Subcutaneous abdominal adipose tissue (tissue), 5 donors: ENCODE data around the gene CA5A.
"Not testable (repeated sequence)": the region's sequence is repeated elsewhere in the genome, so short reads cannot be mapped to it uniquely, and the experiment has no call there.

Source experiments
- H3K27ac ChIP-seq: one replicate; pipeline ENCODE4 v1.7.0; 2013; ENCODE audit warnings: low read depth, mild to moderate bottlenecking, inconsistent platforms, low read length, moderate library complexity
- H3K27me3 ChIP-seq, 5 donors: one replicate each; pipeline ENCODE4 v1.7.0; 2013; ENCODE audit warnings: low read length in 5 of 5, inconsistent platforms in 1 of 5; ENCODE audit not compliant: control insufficient read depth in 5 of 5, insufficient read depth in 4 of 5
- H3K36me3 ChIP-seq, 5 donors: one replicate each; pipeline ENCODE4 v1.7.0; 2013; ENCODE audit warnings: low read length in 5 of 5; ENCODE audit not compliant: control insufficient read depth in 5 of 5, insufficient read depth in 5 of 5
- H3K4me1 ChIP-seq, 5 donors: one replicate each; pipeline ENCODE4 v1.7.0; 2013; ENCODE audit warnings: low read length in 5 of 5, mild to moderate bottlenecking in 3 of 5, moderate library complexity in 1 of 5; ENCODE audit not compliant: control insufficient read depth in 5 of 5, insufficient read depth in 5 of 5
- H3K4me3 ChIP-seq, 5 donors: one replicate each; pipeline ENCODE4 v1.7.0; 2013; ENCODE audit warnings: low read length in 5 of 5, low read depth in 1 of 5
- H3K9ac ChIP-seq, 5 donors: one replicate each; pipeline ENCODE4 v1.7.0; 2013; ENCODE audit warnings: low read length in 5 of 5, mild to moderate bottlenecking in 4 of 5, moderate library complexity in 3 of 5
- H3K9me3 ChIP-seq, 5 donors: one replicate each; pipeline ENCODE4 v1.7.0; 2013; ENCODE audit warnings: low read length in 5 of 5; ENCODE audit not compliant: control insufficient read depth in 5 of 5
- donor health status: healthy.
- donor health status: healthy.
- donor health status: healthy.
- donor health status: healthy.
- donor health status: healthy.

CA5A gene

DNA sequence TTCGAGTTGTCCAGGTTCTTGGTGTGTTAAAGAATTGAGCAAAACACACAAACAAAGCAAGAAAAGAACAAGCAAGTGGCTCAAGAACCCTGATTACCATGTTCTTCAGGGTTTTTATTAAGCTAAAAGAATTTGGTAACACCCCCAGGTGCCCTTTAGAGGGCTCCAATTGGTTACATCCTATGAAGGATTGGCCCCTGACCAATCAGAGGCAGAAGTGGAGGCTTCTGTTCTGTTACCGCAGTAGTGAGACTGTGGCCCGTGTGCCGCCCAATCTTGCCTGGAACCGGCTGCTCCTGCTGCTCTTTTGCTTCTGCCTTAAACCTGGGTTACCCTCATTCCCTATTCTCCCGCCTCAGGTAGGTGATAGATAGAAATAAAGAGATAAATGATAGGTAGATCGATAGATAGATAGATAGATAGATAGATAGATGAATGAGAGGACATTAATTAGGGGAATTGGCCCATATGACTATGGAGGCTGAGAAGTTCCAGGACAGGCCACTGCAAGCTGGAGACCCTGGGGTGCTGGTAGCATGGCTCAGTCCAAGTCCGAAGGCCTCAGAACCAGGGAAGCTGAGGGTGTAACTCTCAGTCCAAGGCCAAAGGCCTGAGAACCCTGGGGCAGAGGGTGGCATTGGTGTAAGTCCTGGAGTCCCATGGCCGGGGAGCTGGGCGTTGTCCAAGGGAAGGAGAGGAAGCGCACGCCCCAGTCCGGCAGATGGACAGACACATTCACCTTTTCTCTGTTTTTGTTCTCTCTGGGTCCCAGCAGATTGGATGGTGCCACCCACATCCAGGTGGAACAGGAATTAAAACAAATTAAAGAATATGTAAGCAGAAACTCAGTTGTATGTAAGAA is 3.5 kb upstream of the CA5A start:
- Histone ChIP-seq H3K27ac (no peak overlapping the region), H3K4me1 (peaks cover 0 to under 1% (median 0%) of the 10 kb centered on the region in 5 donors), H3K27me3 (no peaks in the 10 kb centered on the region), H3K4me3 (no peak overlapping the region), H3K9ac (no peak overlapping the region), H3K36me3 (no peaks in the 10 kb centered on the region), H3K9me3 (no peaks in the 10 kb centered on the region)

GRCh38 chr16:87938412-87938949 is 2.2 kb upstream of the CA5A start:
- no peak overlapping the region for H3K27ac ChIP-seq
- H3K4me1 ChIP-seq = no peaks in the 10 kb centered on the region
- H3K27me3 ChIP-seq = no peaks in the 10 kb centered on the region
- no peak overlapping the region for H3K9ac ChIP-seq
- H3K4me3 ChIP-seq = no peak overlapping the region
- H3K36me3 ChIP-seq = no peaks in the 10 kb centered on the region
- no peaks in the 10 kb centered on the region for H3K9me3 ChIP-seq

- H3K27ac ChIP-seq, H3K36me3 ChIP-seq, H3K27me3 ChIP-seq, H3K9me3 ChIP-seq, H3K4me3 ChIP-seq, H3K9ac ChIP-seq, H3K4me1 ChIP-seq: not testable (repeated sequence)
These were observed 858 bp upstream of the CA5A start for GRCh38 chr16:87937231-87937542.

GRCh38 chr16:87936016-87936374 is 334 bp downstream of the CA5A start:
- H3K9ac ChIP-seq, H3K27ac ChIP-seq, H3K36me3 ChIP-seq, H3K4me3 ChIP-seq, H3K4me1 ChIP-seq, H3K27me3 ChIP-seq, H3K9me3 ChIP-seq: not testable (repeated sequence)

GRCh38 chr16:87934752-87935425 is 1.4 kb downstream of the CA5A start:
- not testable (repeated sequence) for H3K4me1 ChIP-seq, H3K4me3 ChIP-seq, H3K9me3 ChIP-seq, H3K9ac ChIP-seq, H3K27ac ChIP-seq, H3K36me3 ChIP-seq, H3K27me3 ChIP-seq

GRCh38 chr16:87933140-87933495 is 3.2 kb downstream of the CA5A start:
- no peak overlapping the region for H3K27ac ChIP-seq
- H3K4me1 ChIP-seq = no peaks in the 10 kb centered on the region
- H3K4me3 ChIP-seq = no peak overlapping the region
- no peaks in the 10 kb centered on the region for H3K36me3 ChIP-seq
- no peaks in the 10 kb centered on the region for H3K9me3 ChIP-seq
- no peak overlapping the region for H3K9ac ChIP-seq
- H3K27me3 ChIP-seq = peaks cover 0 to 6% (median 0%) of the 10 kb centered on the region in 5 donors

- not testable (repeated sequence) for H3K9me3 ChIP-seq, H3K36me3 ChIP-seq, H3K27ac ChIP-seq, H3K9ac ChIP-seq, H3K4me1 ChIP-seq, H3K27me3 ChIP-seq, H3K4me3 ChIP-seq
These were observed 3.7 kb downstream of the CA5A start for GRCh38 chr16:87932475-87933139.

GRCh38 chr16:87931504-87931903 is 4.8 kb downstream of the CA5A start:
- no peaks in the 10 kb centered on the region for H3K36me3 ChIP-seq
- H3K9ac ChIP-seq = no peak overlapping the region
- H3K9me3 ChIP-seq = no peaks in the 10 kb centered on the region
- H3K27me3 ChIP-seq = peaks cover 0 to 8% (median 6%) of the 10 kb centered on the region in 5 donors
- no peak overlapping the region for H3K27ac ChIP-seq
- no peak overlapping the region for H3K4me3 ChIP-seq
- H3K4me1 ChIP-seq = no peaks in the 10 kb centered on the region

GRCh38 chr16:87930456-87930855 is 5.9 kb downstream of the CA5A start:
- no peak overlapping the region for H3K27ac ChIP-seq
- no peak overlapping the region for H3K9ac ChIP-seq
- no peaks in the 10 kb centered on the region for H3K36me3 ChIP-seq
- H3K4me1 ChIP-seq = no peaks in the 10 kb centered on the region
- H3K27me3 ChIP-seq = peaks cover 0 to 9% (median 8%) of the 10 kb centered on the region in 5 donors
- H3K4me3 ChIP-seq = no peak overlapping the region
- no peaks in the 10 kb centered on the region for H3K9me3 ChIP-seq

- Histone ChIP-seq H3K27ac (no peak overlapping the region), H3K4me1 (no peaks in the 10 kb centered on the region), H3K9me3 (no peaks in the 10 kb centered on the region), H3K27me3 (peaks cover 0 to 11% (median 8%) of the 10 kb centered on the region in 5 donors), H3K9ac (no peak overlapping the region), H3K4me3 (no peak overlapping the region), H3K36me3 (no peaks in the 10 kb centered on the region)
These were observed 6.3 kb downstream of the CA5A start for GRCh38 chr16:87929986-87930385.
